HG02678 (cell line): Measurements from ENCODE around the gene CCDC170.

ENCODE experiments used
- ATAC-seq: cut with Tn5 transposase; IDR thresholded peaks from one replicate; pipeline ENCODE4 v1.9.1; 2021; ENCODE audit warnings: mild to moderate bottlenecking, moderate library complexity; ENCODE audit not compliant: unreplicated experiment

Gene CCDC170

DNA sequence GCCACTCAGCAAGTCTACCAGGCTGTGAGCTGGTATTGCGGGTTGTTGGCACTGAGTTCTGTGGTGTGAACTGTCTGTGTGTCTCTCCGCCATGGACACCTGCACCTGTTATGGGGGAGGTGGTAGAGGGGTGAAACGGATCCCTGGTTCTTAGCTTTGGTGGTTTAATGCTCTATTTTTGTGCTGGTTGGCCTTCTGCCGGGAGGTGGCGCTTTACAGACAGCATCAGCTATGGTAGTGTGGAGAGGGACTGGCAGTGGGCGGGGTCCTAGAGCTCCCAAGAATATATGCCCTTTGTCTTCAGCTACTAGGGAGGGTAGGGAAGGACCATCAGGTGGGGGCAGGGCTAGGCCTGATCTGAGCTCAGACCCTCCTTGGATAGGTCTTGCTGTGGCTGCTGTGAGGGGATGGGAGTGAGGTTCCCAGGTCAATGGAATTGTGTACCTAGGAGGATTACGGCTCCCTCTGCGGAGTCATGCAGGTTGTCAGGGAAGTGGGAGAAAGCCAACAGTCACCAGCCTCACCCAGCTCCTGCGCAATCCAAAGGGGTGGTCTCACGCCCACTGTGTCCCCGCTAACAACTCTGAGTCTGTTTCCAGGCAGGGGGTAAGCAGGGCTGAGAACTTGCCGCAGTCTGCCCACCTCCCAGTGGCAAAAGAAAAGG lies 154.3 kb downstream of the CCDC170 start:
- no peak for ATAC-seq

DNA sequence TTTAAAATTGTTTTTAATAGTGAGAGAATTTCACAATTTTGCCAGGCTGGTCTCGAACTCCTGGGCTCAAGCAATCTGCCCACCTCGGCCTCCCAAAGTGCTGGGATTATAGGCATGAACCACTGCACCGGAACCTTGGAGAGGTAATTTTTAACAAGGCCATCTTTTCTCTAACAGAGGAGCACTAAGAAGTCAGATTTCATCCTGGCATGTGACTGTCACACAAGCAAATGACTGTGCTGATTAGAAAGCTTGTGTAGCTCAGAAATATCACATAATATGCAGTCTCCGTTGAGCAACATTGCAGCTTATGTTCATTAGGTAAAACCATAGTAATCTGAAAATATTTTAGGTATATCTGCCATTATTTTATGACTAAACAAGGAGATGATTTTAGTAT lies 156.0 kb downstream of the CCDC170 start:
- no peak for ATAC-seq

GRCh38 chr6:151651639-151652038 lies 157.8 kb downstream of the CCDC170 start:
- ATAC-seq, result no peak

- no peak for ATAC-seq
These were observed 158.5 kb downstream of the CCDC170 start for GRCh38 chr6:151652325-151652724.

DNA sequence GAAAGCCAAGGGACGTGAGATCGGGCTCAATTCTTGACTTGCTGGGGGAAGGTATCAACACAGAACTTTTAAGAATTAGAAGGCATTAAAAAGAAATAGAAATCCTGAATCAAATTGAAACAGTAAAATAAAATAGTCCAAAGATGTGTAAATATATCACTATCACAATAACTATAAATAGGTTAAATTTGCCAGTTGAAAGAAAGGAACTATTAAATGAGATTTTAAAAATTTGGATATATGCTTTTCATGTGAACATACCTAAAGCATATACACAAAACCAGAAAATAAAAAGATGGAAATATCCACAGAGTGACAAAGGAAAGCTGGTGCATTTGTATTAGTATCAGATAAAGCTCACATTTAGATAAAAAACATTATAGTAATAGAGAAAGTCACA lies 161.3 kb downstream of the CCDC170 start:
- no peak for ATAC-seq

DNA sequence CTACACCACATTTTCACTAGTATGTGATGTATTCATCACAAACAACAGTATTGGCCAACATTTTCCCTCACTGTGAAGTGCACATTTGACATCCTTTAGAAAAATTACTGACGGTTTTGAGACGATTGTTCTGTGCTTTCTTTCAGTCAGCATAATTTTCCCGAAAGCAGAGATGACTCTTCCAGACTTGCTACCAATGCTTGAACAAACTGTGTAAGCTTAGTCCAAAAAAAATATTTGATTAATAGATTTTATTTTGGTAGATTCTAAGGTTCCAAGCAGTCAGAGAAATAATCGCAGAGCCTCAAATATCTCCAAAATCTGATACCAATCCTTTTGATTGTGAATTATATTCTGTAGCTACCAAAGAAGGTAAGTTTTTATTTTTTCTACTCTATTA lies 162.6 kb downstream of the CCDC170 start:
- ATAC-seq, result no peak

- ATAC-seq, result no peak
These were observed 164.3 kb downstream of the CCDC170 start for GRCh38 chr6:151658091-151658490.

GRCh38 chr6:151659212-151659611 lies 165.4 kb downstream of the CCDC170 start:
- no peak for ATAC-seq

GRCh38 chr6:151661509-151661908 lies 167.7 kb downstream of the CCDC170 start:
- ATAC-seq, result no peak

DNA sequence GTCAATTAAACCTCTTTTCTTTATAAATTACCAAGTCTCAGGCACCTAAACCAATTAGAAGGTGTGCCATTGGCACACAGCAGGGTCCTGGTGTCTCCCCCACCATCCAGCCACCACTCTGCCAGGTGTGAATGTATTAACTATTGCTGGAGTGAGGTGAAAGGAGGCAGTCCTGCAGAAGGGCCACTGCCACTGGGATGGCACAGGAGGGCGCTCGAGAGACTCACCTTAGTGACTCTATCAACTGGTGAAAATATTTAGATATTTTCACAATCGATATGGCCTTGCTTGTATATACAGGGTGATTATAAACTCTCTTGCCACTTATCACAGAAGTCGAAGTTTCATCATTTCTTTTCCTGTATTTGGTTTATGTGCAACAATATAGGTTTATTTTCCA lies 168.1 kb downstream of the CCDC170 start:
- ATAC-seq, result no peak

DNA sequence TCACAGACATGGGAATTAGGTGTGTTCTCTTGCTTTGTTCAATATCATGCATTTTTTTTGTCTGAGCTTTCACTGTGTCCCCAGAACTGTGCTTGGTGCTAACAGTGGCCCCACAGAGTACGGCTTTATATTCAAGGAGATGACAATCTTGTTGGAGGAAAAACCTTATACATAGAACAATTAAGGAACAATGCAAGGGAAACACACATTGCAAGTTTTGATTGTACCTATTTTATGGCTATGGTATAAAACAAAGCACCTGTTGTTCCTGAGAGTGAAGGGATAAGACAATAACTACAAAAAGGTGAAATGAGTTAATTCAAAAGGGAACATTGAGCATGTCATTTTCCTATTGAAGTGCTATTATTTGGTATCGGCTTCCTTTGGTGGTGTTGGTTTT lies 169.7 kb downstream of the CCDC170 start:
- ATAC-seq, result no peak

- no peak for ATAC-seq
These were observed 170.6 kb downstream of the CCDC170 start for GRCh38 chr6:151664390-151664789.

GRCh38 chr6:151665329-151665728 lies 171.5 kb downstream of the CCDC170 start:
- ATAC-seq, result no peak

DNA sequence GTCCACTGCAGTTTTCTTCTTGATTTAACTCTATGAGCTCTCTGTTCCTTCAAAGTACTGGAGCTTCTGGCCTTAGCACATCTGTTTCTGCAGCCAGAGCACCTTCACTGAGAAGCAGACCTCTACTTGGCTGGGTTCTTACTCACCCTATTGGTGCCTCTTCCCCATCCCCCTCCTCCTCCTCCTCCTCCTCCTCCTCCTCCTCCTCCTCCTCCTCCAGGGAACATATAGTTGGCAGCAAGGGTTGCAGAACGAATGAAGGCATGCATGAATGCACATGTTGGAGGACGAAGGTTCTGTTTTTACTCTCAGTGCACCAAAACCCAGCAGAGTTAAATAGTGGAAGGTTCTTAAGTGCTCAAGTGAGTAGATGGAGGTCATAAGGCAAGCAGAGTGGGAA lies 172.7 kb downstream of the CCDC170 start:
- no peak for ATAC-seq

DNA sequence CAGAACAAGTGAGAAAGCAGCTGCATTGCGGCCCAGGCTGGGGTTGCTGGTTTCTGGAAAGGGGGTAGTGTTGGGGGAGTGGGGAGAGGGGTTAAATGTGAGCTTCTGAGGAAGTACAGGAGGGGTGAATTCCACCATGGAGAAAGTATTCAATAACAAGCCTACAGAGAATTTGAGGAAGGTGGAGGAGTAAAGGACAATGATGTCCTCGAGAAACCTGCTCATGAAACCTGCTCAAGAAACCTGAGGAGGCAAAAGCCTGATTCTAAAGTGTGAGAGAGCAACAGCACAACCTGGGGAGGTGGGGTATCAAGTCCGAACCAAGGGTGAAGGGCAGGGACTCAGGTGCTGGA lies 175.4 kb downstream of the CCDC170 start:
- no peak for ATAC-seq

DNA sequence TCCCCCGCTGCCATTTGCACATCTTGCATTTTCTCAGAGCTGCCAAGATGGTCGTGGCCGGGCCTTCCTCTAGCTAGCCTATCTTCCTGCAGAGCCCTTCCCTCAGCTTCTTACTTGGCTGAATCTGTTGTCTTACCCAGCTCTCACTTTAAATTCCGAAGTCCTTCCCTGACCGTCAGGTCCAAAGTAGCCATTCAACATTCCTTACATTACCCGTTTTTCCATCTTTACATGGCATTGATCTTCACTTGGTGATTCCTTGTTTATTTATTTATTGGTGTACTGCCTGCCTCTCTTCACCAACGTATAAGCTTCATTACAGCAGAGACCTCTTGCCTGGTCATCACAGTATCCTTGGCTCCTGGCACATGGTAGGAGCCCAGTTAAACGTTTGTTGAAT lies 176.3 kb downstream of the CCDC170 start:
- no peak for ATAC-seq
